H1 (cell line): ENCODE measurements around the gene CHST8. TPM values are rescaled to one million over a fixed set of nuclear protein-coding genes. Genes with fewer than 3 reads are reported as not detected.

Source experiments
- KDM4A ChIP-seq: IDR thresholded peaks from one replicate; pipeline ENCODE4 v1.7.1; 2012; ENCODE audit warnings: low read depth, mild to moderate bottlenecking, moderate library complexity, low read length, inconsistent platforms; ENCODE audit not compliant: severe bottlenecking
- polyA plus RNA-seq, 7 experiments: library from polyadenylated mRNA; depleted of rRNA in 3 of 7; stranded (reverse) in 5 of 7; unstranded in 2 of 7; fragments of >200 nt in 5 of 7; fragments of 200-250 nt in 2 of 7; gene quantifications; 1 replicate in 5 of 7; 2 replicates in 1 of 7; 4 replicates in 1 of 7; pipeline versions ENCODE4 v1.2.1 to v1.2.3, GENCODE V29; 2011 to 2013; ENCODE audit warnings: missing spikeins in 2 of 7, mixed read lengths in 2 of 7
- total RNA-seq: library from RNA; stranded (reverse); fragmentation: NEBNext Ultra II Directional; extraction: Animal tissue kit (Norgen Biotek cat#: 25700); gene quantifications from 2 replicates; pipeline ENCODE4 v1.2.1, GENCODE V29; 2021

CHST8 gene
- total and polyA plus RNA-seq, 2 of the 8 experiments (the other 6 are each of a cell fraction or from before 2014, with no cell fraction given): 10.8 to 28.2 TPM

GRCh38 chr19:33736787-33737186 is 115.0 kb downstream of the CHST8 start (continued):
- no peak for TF ChIP-seq KDM4A
